ENCODE data around the gene GRM8.

Gene GRM8

GRCh38 chr7:127146746-127147536 lies 105.8 kb downstream of the GRM8 start:
- DNase-seq = no peak

GRCh38 chr7:127137146-127137545 lies 115.6 kb downstream of the GRM8 start:
- no peak for DNase-seq

- DNase-seq = no peak
These were observed 116.8 kb downstream of the GRM8 start for GRCh38 chr7:127135871-127136485.

GRCh38 chr7:127123220-127123619 lies 129.5 kb downstream of the GRM8 start:
- DNase-seq = no peak

- DNase-seq = no peak
These were observed 133.2 kb downstream of the GRM8 start for GRCh38 chr7:127119517-127119916.

GRCh38 chr7:127114742-127115265 lies 137.9 kb downstream of the GRM8 start:
- no peak for DNase-seq

GRCh38 chr7:127107601-127108007 lies 145.1 kb downstream of the GRM8 start:
- DNase-seq = no peak

- no peak for DNase-seq
These were observed 159.4 kb downstream of the GRM8 start for GRCh38 chr7:127093340-127093739.

GRCh38 chr7:127091620-127092019 lies 161.1 kb downstream of the GRM8 start:
- no peak for DNase-seq

- no peak for DNase-seq
These were observed 163.6 kb downstream of the GRM8 start for GRCh38 chr7:127089146-127089545.

- no peak for DNase-seq
These were observed 171.2 kb downstream of the GRM8 start for GRCh38 chr7:127081539-127081938.

- DNase-seq = no peak
These were observed 172.2 kb downstream of the GRM8 start for GRCh38 chr7:127080576-127080975.

GRCh38 chr7:127066974-127067373 lies 185.8 kb downstream of the GRM8 start:
- no peak for DNase-seq

- no peak for DNase-seq
These were observed 193.3 kb downstream of the GRM8 start for GRCh38 chr7:127059475-127059874.

- DNase-seq = no peak
These were observed 194.8 kb downstream of the GRM8 start for GRCh38 chr7:127057918-127058317.

GRCh38 chr7:127056202-127056601 lies 196.5 kb downstream of the GRM8 start:
- DNase-seq = no peak

GRCh38 chr7:127047521-127047920 lies 205.2 kb downstream of the GRM8 start:
- DNase-seq = no peak

GRCh38 chr7:127041689-127042452 lies 210.9 kb downstream of the GRM8 start:
- no peak for DNase-seq

GRCh38 chr7:127040042-127040441 lies 212.7 kb downstream of the GRM8 start:
- no peak for DNase-seq

GRCh38 chr7:127039541-127039940 lies 213.2 kb downstream of the GRM8 start:
- no peak for DNase-seq

- no peak for DNase-seq
These were observed 217.4 kb downstream of the GRM8 start for GRCh38 chr7:127035203-127035849.

GRCh38 chr7:127034186-127034806 lies 218.4 kb downstream of the GRM8 start:
- no peak for DNase-seq

GRCh38 chr7:127029823-127030222 lies 222.9 kb downstream of the GRM8 start:
- no peak for DNase-seq

Measured in NCI-H2081 treated with DMSO at 0.1 percent for 48 hours (cell line).